PC-9 (cell line): ENCODE data around the gene HEG1. TPM values are rescaled to one million over a fixed set of nuclear protein-coding genes. Genes with fewer than 3 reads are reported as not detected.
A peak's percentile ranks its signal among the peaks of the same experiment; 100 is the strongest.

Experiments used
- BruUV-seq: library from RNA; stranded (reverse); fragments of 400-500 nt; replicated peaks from 2 replicates; lab custom pipeline; 2021; lab: Mats Ljungman, UMichigan
- CTCF ChIA-PET: fragments of 300-600 bp; sonication (Branson Sonifier 250); formaldehyde crosslinking; loops from one replicate; lab custom pipeline; 2022; ENCODE audit warnings: antibody characterized with exemption; lab: Charles Lee
- POLR2A ChIA-PET: fragments of 300-600 bp; sonication (Branson Sonifier 250); formaldehyde crosslinking; loops from one replicate; lab custom pipeline; 2022; ENCODE audit warnings: antibody characterized with exemption; ENCODE audit not compliant: unreplicated experiment; lab: Charles Lee
- DNase-seq, 2 experiments: peaks; one replicate each; pipeline versions ENCODE4 v3.0.0 to v3.0.0-alpha.2; 2015 to 2022; ENCODE audit warnings: mixed read lengths in 1 of 2
- H2AFZ ChIP-seq: fragments of 200-600 bp; sonication (generic); 2 replicates; pipeline ENCODE4 v1.8.1; 2017; ENCODE audit warnings: antibody characterized with exemption
- H3F3A ChIP-seq: fragments of 200-600 bp; sonication (generic); 2 replicates; pipeline ENCODE4 v1.8.1; 2017; ENCODE audit warnings: antibody characterized with exemption, mild to moderate bottlenecking, low read depth; ENCODE audit not compliant: insufficient read depth
- H3K27ac ChIP-seq: fragments of 200-600 bp; sonication (generic); 2 replicates; pipeline ENCODE4 v1.6.1; 2016; ENCODE audit warnings: mixed run types
- H3K27me3 ChIP-seq: fragments of 200-600 bp; sonication (generic); 2 replicates; pipeline ENCODE4 v1.6.1; 2016; ENCODE audit warnings: low read depth, mixed run types; ENCODE audit not compliant: insufficient read depth
- H3K36me3 ChIP-seq: fragments of 200-600 bp; sonication (generic); 2 replicates; pipeline ENCODE4 v1.6.1; 2016; ENCODE audit warnings: low read depth, mixed run types
- H3K4me1 ChIP-seq: fragments of 200-600 bp; sonication (generic); replicated peaks from 2 replicates; pipeline ENCODE4 v1.6.1; 2016; ENCODE audit warnings: mixed run types; ENCODE audit not compliant: insufficient read depth
- H3K4me2 ChIP-seq: fragments of 200-600 bp; sonication (generic); 2 replicates; pipeline ENCODE4 v1.6.1; 2017; ENCODE audit warnings: mixed run types
- H3K4me3 ChIP-seq: fragments of 200-600 bp; sonication (generic); 2 replicates; pipeline ENCODE4 v1.6.1; 2016; ENCODE audit warnings: mixed run types
- H3K79me2 ChIP-seq: fragments of 200-600 bp; sonication (generic); 2 replicates; pipeline ENCODE4 v1.6.1; 2017; ENCODE audit warnings: low read depth, mixed run types
- H3K9me2 ChIP-seq: fragments of 200-600 bp; sonication (generic); 2 replicates; pipeline ENCODE4 v1.8.1; 2017; ENCODE audit warnings: mild to moderate bottlenecking; ENCODE audit not compliant: insufficient read depth
- H3K9me3 ChIP-seq: fragments of 200-600 bp; sonication (generic); 2 replicates; pipeline ENCODE4 v1.8.1; 2016; ENCODE audit warnings: low read depth; ENCODE audit not compliant: insufficient read depth
- H4K20me1 ChIP-seq: fragments of 200-600 bp; sonication (generic); 2 replicates; pipeline ENCODE4 v1.8.1; 2017; ENCODE audit not compliant: insufficient read depth
- EZH2 ChIP-seq: fragments of 200-600 bp; sonication (generic); IDR thresholded peaks from 2 replicates; pipeline ENCODE4 v1.8.0; 2017; ENCODE audit warnings: antibody characterized with exemption, low read depth
- intact Hi-C: fragments of 100-400 bp; cut with micrococcal nuclease; formaldehyde crosslinking; loops from one replicate; pipeline ENCODE4 v1.10.0; 2022; ENCODE audit not compliant: unreplicated experiment
- total RNA-seq: library from RNA; stranded (reverse); gene quantifications from 2 replicates; pipeline ENCODE4 v1.2.3, GENCODE V29; 2021
- TF ChIP-seq, protein P1 (sequence below): fragments of 200-600 bp; sonication (generic); conservative IDR thresholded peaks from 2 replicates; pipeline ENCODE4 v1.6.1; 2017; ENCODE audit warnings: mixed run types, antibody characterized with exemption, mild to moderate bottlenecking, moderate library complexity

HEG1 gene
- total RNA-seq, 1 experiment from 2014 or later: 33.5 TPM

DNA sequence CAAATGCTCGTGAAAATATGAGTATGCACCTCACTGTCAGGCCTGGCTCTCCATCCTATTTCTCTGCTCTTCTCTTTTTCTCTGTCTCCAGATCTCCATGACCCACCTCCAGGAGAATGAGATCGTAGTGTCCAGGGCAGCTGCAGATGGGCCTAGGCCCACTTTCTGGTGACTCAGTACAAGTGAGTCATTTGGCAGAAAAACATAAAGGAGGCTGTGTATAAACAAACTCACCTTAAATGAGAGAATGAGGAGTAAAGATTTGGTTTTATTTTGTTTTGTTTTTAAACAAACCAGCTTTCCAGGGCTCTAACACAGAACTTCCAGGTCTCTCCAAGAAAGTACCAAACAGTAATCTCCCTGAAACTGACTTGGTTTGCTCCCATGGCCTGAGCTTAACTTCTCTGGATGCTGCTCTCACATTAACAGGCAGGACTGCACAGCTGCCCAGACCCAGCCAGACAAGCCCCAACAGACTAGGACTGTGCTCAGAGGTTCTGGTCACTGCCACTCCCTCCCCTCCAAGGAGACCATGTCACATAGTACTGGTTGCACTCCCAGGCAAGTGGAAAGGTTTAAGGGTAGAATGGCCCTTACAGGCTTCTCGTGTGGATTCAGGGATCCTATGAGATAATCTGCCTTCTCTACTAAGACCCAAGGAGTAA is 1.5 kb upstream of the HEG1 start:
- CTCF ChIA-PET: no interaction called here
- Histone ChIP-seq H4K20me1 (no peaks in the 10 kb centered on the region), H2AFZ (no peak overlapping the region), H3K4me3 (no peak overlapping the region), H3K4me2 (peak overlapping the region; percentile 80), H3F3A (peaks cover 22% of the 10 kb centered on the region), H3K9me3 (no peaks in the 10 kb centered on the region), H3K9me2 (no peaks in the 10 kb centered on the region), H3K4me1 (peaks cover 54% of the 10 kb centered on the region), H3K79me2 (no peaks in the 10 kb centered on the region), H3K36me3 (no peaks in the 10 kb centered on the region), H3K27me3 (no peaks in the 10 kb centered on the region), H3K27ac (no peak overlapping the region)
- peak in 1 of 2 experiments; percentile 64 for DNase-seq
- BruUV-seq: no TSS peak
- POLR2A ChIA-PET: interaction anchor here (0.5 to 0.6 kb wide), 2 partner anchors 37 to 169 kb away, joined by 3 to 4 read pairs; no protein-coding TSS in a partner anchor
- TF ChIP-seq, protein P1, sequence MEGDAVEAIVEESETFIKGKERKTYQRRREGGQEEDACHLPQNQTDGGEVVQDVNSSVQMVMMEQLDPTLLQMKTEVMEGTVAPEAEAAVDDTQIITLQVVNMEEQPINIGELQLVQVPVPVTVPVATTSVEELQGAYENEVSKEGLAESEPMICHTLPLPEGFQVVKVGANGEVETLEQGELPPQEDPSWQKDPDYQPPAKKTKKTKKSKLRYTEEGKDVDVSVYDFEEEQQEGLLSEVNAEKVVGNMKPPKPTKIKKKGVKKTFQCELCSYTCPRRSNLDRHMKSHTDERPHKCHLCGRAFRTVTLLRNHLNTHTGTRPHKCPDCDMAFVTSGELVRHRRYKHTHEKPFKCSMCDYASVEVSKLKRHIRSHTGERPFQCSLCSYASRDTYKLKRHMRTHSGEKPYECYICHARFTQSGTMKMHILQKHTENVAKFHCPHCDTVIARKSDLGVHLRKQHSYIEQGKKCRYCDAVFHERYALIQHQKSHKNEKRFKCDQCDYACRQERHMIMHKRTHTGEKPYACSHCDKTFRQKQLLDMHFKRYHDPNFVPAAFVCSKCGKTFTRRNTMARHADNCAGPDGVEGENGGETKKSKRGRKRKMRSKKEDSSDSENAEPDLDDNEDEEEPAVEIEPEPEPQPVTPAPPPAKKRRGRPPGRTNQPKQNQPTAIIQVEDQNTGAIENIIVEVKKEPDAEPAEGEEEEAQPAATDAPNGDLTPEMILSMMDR: no peak
- no peak for TF ChIP-seq EZH2
- intact Hi-C loops: no loop called here

GRCh38 chr3:125055331-125055912 is 375 bp downstream of the HEG1 start:
- H3F3A ChIP-seq: peaks cover 16% of the 10 kb centered on the region; the same call in 1 of the 2 replicates
- no TSS peak for BruUV-seq
- peak overlapping the region; percentile 98 for H3K4me2 ChIP-seq
- peaks cover 44% of the 10 kb centered on the region for H3K4me1 ChIP-seq
- H4K20me1 ChIP-seq: no peaks in the 10 kb centered on the region
- no peaks in the 10 kb centered on the region for H3K79me2 ChIP-seq
- H3K4me3 ChIP-seq: peak overlapping the region; percentile 55
- no peaks in the 10 kb centered on the region for H3K36me3 ChIP-seq
- no peaks in the 10 kb centered on the region for H3K9me2 ChIP-seq
- intact Hi-C loops: no loop called here
- no peaks in the 10 kb centered on the region for H3K27me3 ChIP-seq
- ChIA-PET POLR2A (no interaction called here), CTCF (no interaction called here)
- peak overlapping the region; percentile 49 for H2AFZ ChIP-seq
- DNase-seq: no peak
- no peak overlapping the region for H3K27ac ChIP-seq
- H3K9me3 ChIP-seq: no peaks in the 10 kb centered on the region
- no peak for TF ChIP-seq EZH2
- TF ChIP-seq, protein P1: no peak

DNA sequence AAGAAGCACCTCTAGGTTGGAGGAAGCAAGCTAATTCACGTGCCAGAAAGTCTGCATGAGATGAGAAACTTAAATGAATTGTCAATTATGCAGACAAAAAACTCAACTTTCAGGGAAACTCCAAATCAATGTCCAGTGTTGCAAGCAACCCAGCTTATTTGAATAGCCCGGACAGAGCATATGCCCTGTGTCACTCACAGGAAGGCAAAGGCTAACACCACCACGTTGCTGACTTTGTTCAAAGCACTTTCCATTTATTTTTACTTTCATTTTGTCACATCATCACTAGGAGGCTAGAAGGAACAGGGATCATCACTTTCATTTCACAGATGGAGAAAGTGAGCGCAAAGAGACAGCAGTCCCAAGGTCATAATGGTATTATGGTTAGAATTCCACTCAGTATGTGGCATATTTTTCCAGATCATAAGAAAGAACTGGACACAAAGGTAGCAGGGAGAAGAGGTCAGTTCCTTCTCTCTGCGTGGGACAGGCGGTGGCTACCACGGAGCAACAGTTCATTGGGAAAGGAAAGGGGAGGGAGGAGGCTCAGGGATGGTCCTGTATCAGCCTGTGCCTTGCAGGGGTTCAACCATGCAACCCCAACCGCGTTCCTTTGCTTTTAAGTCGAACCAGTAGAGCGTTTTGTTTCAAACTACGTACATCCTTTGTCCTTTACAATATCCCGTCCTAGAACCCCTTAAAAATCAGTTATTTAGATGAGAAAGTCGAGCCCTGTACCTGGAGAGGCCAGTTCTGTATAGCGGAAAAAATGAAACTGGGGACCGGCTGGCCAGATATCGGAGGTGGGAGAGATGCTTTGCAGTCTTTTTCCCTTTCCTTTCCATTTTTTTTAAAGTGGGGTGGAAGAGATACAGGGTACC is 1.1 kb downstream of the HEG1 start:
- H3K4me1 ChIP-seq: peaks cover 44% of the 10 kb centered on the region

More for the DNA sequence above, 1.1 kb downstream of the HEG1 start:
- Histone ChIP-seq H3K4me2 (peak overlapping the region; percentile 98), H3K9me3 (no peaks in the 10 kb centered on the region), H3K9me2 (no peaks in the 10 kb centered on the region), H4K20me1 (no peaks in the 10 kb centered on the region), H3K27ac (no peak overlapping the region), H3K36me3 (no peaks in the 10 kb centered on the region), H2AFZ (peak overlapping the region; percentile 49), H3K27me3 (no peaks in the 10 kb centered on the region), H3K4me3 (peak overlapping the region; percentile 55), H3F3A (peaks cover 16% of the 10 kb centered on the region; the same call in 1 of the 2 replicates), H3K79me2 (no peaks in the 10 kb centered on the region)
- intact Hi-C loops: no loop called here
- POLR2A ChIA-PET: interaction anchor here (0.6 kb wide), 1 partner anchor 537 kb away, joined by 3 read pairs; no protein-coding TSS in a partner anchor
- TF ChIP-seq EZH2: no peak
- TF ChIP-seq, protein P1: no peak
- BruUV-seq: TSS peak; percentile 73
- DNase-seq: no peak
- CTCF ChIA-PET: no interaction called here
